HEK293 (cell line): ENCODE measurements around the gene PDE4A.

Experiments used
- CTCF ChIA-PET: fragments of 350-600 bp; formaldehyde crosslinking; extraction: SDS; loops from one replicate; lab custom pipeline; 2021; ENCODE audit warnings: antibody characterized with exemption; lab: Yijun Ruan, JAX
- POLR2A ChIA-PET: fragments of 300-600 bp; formaldehyde crosslinking; extraction: SDS; loops from one replicate; lab custom pipeline; 2020; ENCODE audit warnings: antibody characterized with exemption, inconsistent platforms; lab: Yijun Ruan, JAX
- H3K27ac ChIP-seq: fragments of 200-500 bp; sonication (Bioruptor generic); 2 replicates; pipeline ENCODE4 v1.5.1; 2014; ENCODE audit warnings: low read depth, low read length, control low read depth, inconsistent platforms; ENCODE audit errors: extremely low read depth
- H3K36me3 ChIP-seq, 2 experiments: fragments of 200-500 bp in 1 of 2; sonication (Bioruptor generic) in 1 of 2; 1 replicate in 1 of 2; 2 replicates in 1 of 2; pipeline ENCODE4 v1.5.1; 2014 to 2017; ENCODE audit warnings: inconsistent platforms in 2 of 2, low read length in 2 of 2; ENCODE audit not compliant: control insufficient read depth in 2 of 2, insufficient read depth in 1 of 2
- H3K4me1 ChIP-seq: fragments of 200-500 bp; sonication (Bioruptor generic); 2 replicates; pipeline ENCODE4 v1.5.1; 2014; ENCODE audit warnings: mild to moderate bottlenecking, low read length, inconsistent platforms; ENCODE audit not compliant: control insufficient read depth, insufficient read depth
- H3K4me3 ChIP-seq: 2 replicates; pipeline ENCODE4 v1.5.1; 2011; ENCODE audit warnings: low read depth, mild to moderate bottlenecking, control low read depth, low read length, moderate library complexity
- H3K9me3 ChIP-seq: fragments of 200-500 bp; sonication (Bioruptor generic); 2 replicates; pipeline ENCODE4 v1.5.1; 2014; ENCODE audit warnings: low read depth, low read length, inconsistent platforms; ENCODE audit not compliant: control insufficient read depth, insufficient read depth
- EGR2 ChIP-seq: fragments of 450-650 bp; formaldehyde crosslinking; IDR thresholded peaks from 2 replicates; pipeline ENCODE4 v1.5.1; 2016; ENCODE audit warnings: low read depth, missing biosample characterization, missing genetic modification characterization
- FEZF1 ChIP-seq: fragments of 450-650 bp; formaldehyde crosslinking; IDR thresholded peaks from 2 replicates; pipeline ENCODE4 v1.5.1; 2016; ENCODE audit warnings: missing biosample characterization, missing genetic modification characterization
- GLIS2 ChIP-seq: fragments of 450-650 bp; formaldehyde crosslinking; IDR thresholded peaks from 2 replicates; pipeline ENCODE4 v1.5.1; 2016; ENCODE audit warnings: missing biosample characterization, missing genetic modification characterization
- IKZF3 ChIP-seq: fragments of 450-650 bp; IDR thresholded peaks from 2 replicates; pipeline ENCODE4 v1.5.0; 2018; ENCODE audit warnings: missing biosample characterization, mild to moderate bottlenecking, missing genetic modification characterization, moderate library complexity
- MEIS1 ChIP-seq: sonication (generic); formaldehyde crosslinking; IDR thresholded peaks from 2 replicates; pipeline ENCODE4 v1.8.1; 2022; ENCODE audit warnings: missing genetic modification reagents, mild to moderate bottlenecking, borderline replicate concordance
- SCRT2 ChIP-seq: fragments of 450-650 bp; formaldehyde crosslinking; IDR thresholded peaks from 2 replicates; pipeline ENCODE4 v1.5.1; 2016; ENCODE audit warnings: missing biosample characterization, missing genetic modification characterization
- SP3 ChIP-seq: fragments of 450-650 bp; formaldehyde crosslinking; IDR thresholded peaks from 2 replicates; pipeline ENCODE4 v1.5.1; 2016; ENCODE audit warnings: missing biosample characterization, missing genetic modification characterization
- TCF7L2 ChIP-seq: IDR thresholded peaks from 2 replicates; pipeline ENCODE4 v1.6.1; 2011; ENCODE audit warnings: low read depth, mild to moderate bottlenecking, inconsistent platforms, low read length, moderate library complexity, borderline replicate concordance
- ZBTB7A ChIP-seq: fragments of 450-650 bp; formaldehyde crosslinking; IDR thresholded peaks from 2 replicates; pipeline ENCODE4 v1.5.1; 2016; ENCODE audit warnings: low read depth, missing biosample characterization, missing genetic modification characterization
- ZFP37 ChIP-seq: fragments of 450-650 bp; formaldehyde crosslinking; IDR thresholded peaks from 2 replicates; pipeline ENCODE4 v1.5.1; 2016; ENCODE audit warnings: missing biosample characterization, missing genetic modification characterization
- ZNF10 ChIP-seq: fragments of 450-650 bp; formaldehyde crosslinking; IDR thresholded peaks from 2 replicates; pipeline ENCODE4 v1.5.1; 2017; ENCODE audit warnings: missing biosample characterization, missing genetic modification characterization
- ZNF175 ChIP-seq: fragments of 450-650 bp; formaldehyde crosslinking; IDR thresholded peaks from 2 replicates; pipeline ENCODE4 v1.5.1; 2016; ENCODE audit warnings: missing biosample characterization, missing genetic modification characterization
- ZNF221 ChIP-seq: fragments of 450-650 bp; formaldehyde crosslinking; IDR thresholded peaks from 2 replicates; pipeline ENCODE4 v1.5.1; 2017; ENCODE audit warnings: missing biosample characterization, missing genetic modification characterization, borderline replicate concordance
- ZNF561 ChIP-seq: fragments of 450-650 bp; IDR thresholded peaks from 2 replicates; pipeline ENCODE4 v1.5.1; 2018; ENCODE audit warnings: missing biosample characterization, missing genetic modification characterization, borderline replicate concordance
- ZNF629 ChIP-seq: fragments of 450-650 bp; formaldehyde crosslinking; IDR thresholded peaks from 2 replicates; pipeline ENCODE4 v1.5.1; 2017; ENCODE audit warnings: missing biosample characterization, missing genetic modification characterization
- ZNF777 ChIP-seq: fragments of 450-650 bp; formaldehyde crosslinking; IDR thresholded peaks from 2 replicates; pipeline ENCODE4 v1.5.1; 2017; ENCODE audit warnings: missing biosample characterization, missing genetic modification characterization, borderline replicate concordance
- ZSCAN16 ChIP-seq: fragments of 450-650 bp; formaldehyde crosslinking; IDR thresholded peaks from 2 replicates; pipeline ENCODE4 v1.5.1; 2016; ENCODE audit warnings: missing biosample characterization, missing genetic modification characterization
- TF ChIP-seq, protein P1 (sequence below): fragments of 450-650 bp; formaldehyde crosslinking; IDR thresholded peaks from 2 replicates; pipeline ENCODE4 v1.5.1; 2017; ENCODE audit warnings: missing biosample characterization, missing genetic modification characterization
- TF ChIP-seq, protein P2 (sequence below): fragments of 450-650 bp; formaldehyde crosslinking; IDR thresholded peaks from 2 replicates; pipeline ENCODE4 v1.5.1; 2016; ENCODE audit warnings: missing biosample characterization, missing genetic modification characterization
- TF ChIP-seq, protein P3 (sequence below): fragments of 450-650 bp; formaldehyde crosslinking; IDR thresholded peaks from 2 replicates; pipeline ENCODE4 v1.5.1; 2016; ENCODE audit warnings: missing biosample characterization, missing genetic modification characterization
- TF ChIP-seq, protein P4 (sequence below): fragments of 450-650 bp; formaldehyde crosslinking; IDR thresholded peaks from 2 replicates; pipeline ENCODE4; 2016; ENCODE audit warnings: missing biosample characterization, missing genetic modification characterization
- TF ChIP-seq, protein P5 (sequence below): fragments of 450-650 bp; formaldehyde crosslinking; IDR thresholded peaks from 2 replicates; pipeline ENCODE4 v1.5.1; 2016; ENCODE audit warnings: missing biosample characterization, missing genetic modification characterization
- TF ChIP-seq, protein P6 (sequence below): fragments of 450-650 bp; formaldehyde crosslinking; IDR thresholded peaks from 2 replicates; pipeline ENCODE4 v1.5.1; 2016; ENCODE audit warnings: missing biosample characterization, missing genetic modification characterization
- TF ChIP-seq, protein P7 (sequence below): fragments of 450-650 bp; formaldehyde crosslinking; IDR thresholded peaks from 2 replicates; pipeline ENCODE4 v1.5.1; 2016; ENCODE audit warnings: missing biosample characterization, missing genetic modification characterization
- TF ChIP-seq, protein P8 (sequence below): fragments of 450-650 bp; formaldehyde crosslinking; IDR thresholded peaks from 2 replicates; pipeline ENCODE4 v1.5.1; 2016; ENCODE audit warnings: missing biosample characterization, missing genetic modification characterization

The PDE4A gene

DNA sequence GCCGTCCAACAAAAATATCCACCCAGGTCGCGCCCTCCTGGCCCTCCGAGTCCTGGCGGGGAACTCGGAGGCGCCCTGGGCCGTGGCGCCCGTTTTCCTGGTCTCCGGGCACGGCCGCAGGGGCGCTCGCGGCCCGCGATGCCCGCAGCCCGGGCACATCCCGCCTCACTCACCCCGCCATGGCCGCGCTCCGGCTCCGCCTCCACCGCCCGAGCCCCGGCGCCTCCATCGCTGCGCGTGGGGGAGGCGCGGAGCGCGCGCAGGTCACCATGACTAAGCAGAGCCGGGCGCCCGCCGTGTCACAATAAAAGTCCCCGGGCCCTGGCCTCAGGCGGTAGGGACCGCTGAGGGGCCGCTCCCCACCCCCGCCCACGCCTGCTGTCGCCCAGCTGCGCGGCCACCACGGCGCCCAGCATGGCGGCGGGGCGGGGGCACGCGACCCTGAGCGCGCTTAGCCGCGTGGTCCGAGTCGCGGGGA is 82.2 kb downstream of the PDE4A start (continued):
- TF ChIP-seq FEZF1 (tag by site-specific recombination) (no peak), ZFP37 (peak; percentile 8; the same call in 1 of the 2 replicates), ZNF629 (tag by site-specific recombination) (peak; percentile 43; the same call in 1 of the 2 replicates), ZBTB7A (tag by site-specific recombination) (no peak), IKZF3 (tag by site-specific recombination) (no peak), EGR2 (tag by site-specific recombination) (peak; percentile 21; the same call in 1 of the 2 replicates), ZNF221 (tag by site-specific recombination) (0 out of 2 replicates have a peak, but pooled peaks have one; percentile 13), ZNF561 (peak; percentile 73; the same call in 1 of the 2 replicates)
- TF ChIP-seq, protein P1, sequence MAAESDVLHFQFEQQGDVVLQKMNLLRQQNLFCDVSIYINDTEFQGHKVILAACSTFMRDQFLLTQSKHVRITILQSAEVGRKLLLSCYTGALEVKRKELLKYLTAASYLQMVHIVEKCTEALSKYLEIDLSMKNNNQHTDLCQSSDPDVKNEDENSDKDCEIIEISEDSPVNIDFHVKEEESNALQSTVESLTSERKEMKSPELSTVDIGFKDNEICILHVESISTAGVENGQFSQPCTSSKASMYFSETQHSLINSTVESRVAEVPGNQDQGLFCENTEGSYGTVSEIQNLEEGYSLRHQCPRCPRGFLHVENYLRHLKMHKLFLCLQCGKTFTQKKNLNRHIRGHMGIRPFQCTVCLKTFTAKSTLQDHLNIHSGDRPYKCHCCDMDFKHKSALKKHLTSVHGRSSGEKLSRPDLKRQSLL (tag by site-specific recombination), result peak; percentile 96
- TF ChIP-seq, protein P2, sequence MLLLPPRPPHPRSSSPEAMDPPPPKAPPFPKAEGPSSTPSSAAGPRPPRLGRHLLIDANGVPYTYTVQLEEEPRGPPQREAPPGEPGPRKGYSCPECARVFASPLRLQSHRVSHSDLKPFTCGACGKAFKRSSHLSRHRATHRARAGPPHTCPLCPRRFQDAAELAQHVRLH, result no peak

DNA sequence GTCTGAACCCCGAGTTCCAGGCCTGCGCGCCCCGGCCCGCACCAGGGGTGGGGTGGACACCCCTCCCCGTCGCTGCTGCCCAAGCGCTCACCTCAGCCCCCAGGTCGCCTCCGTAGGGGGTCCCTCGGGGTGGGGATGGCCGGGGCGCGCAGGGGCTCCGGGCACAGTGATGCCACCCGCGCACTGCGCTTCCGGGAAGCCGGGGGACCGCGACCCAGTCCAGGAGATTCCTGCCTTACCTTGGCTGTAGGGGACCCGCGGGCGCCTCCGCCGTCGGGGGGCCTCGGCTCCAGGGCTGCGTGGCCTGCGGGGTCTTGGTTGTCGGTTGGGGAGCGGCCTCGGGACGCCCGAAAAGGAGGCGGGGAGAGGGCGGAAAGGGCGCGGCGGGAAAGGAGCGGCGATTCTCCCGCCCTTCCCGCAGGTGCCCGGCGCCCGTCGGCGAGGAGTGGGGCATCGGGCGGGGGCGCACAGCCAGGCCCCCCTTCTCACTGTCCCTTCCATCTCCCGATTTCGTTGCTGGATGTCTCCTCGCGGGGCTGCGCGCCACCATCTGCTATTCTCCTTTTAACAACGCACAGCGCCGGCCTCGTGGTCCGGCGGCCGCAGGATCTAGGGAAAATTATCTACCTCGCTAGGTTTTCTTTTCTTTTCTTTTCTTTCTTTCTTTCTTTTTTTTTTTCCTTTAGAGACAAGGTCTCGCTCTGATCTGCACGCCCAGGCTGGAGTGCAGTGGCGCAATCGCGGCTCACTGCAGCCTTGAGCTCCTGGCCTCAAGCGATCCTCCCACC is 82.9 kb downstream of the PDE4A start, which contains the start of gene KEAP1:
TSS of gene KEAP1 (minus strand) at position 355 of the 788 bp plus-strand sequence. CDS start 3,323 bp downstream, outside the sequence.
- CTCF ChIA-PET, result no interaction called here
- no peaks in the 10 kb centered on the region for H3K9me3 ChIP-seq
- POLR2A ChIA-PET, result interaction anchor here (0.6 to 0.7 kb wide), 4 partner anchors 23 to 247 kb away, joined by 3 to 4 read pairs (median 4); partner anchors contain the start of gene CDKN2D
- peak within 1 kb of the TSS; percentile 94 for H3K27ac ChIP-seq
- H3K36me3 ChIP-seq, result peaks cover 8 to 23% of the 10 kb centered on the region in 2 experiments; a peak in 2 of 3 replicates
- peaks cover 4% of the 10 kb centered on the region; the same call in 1 of the 2 replicates for H3K4me1 ChIP-seq
- peak within 1 kb of the TSS; percentile 85 for H3K4me3 ChIP-seq
- TF ChIP-seq, protein P3, sequence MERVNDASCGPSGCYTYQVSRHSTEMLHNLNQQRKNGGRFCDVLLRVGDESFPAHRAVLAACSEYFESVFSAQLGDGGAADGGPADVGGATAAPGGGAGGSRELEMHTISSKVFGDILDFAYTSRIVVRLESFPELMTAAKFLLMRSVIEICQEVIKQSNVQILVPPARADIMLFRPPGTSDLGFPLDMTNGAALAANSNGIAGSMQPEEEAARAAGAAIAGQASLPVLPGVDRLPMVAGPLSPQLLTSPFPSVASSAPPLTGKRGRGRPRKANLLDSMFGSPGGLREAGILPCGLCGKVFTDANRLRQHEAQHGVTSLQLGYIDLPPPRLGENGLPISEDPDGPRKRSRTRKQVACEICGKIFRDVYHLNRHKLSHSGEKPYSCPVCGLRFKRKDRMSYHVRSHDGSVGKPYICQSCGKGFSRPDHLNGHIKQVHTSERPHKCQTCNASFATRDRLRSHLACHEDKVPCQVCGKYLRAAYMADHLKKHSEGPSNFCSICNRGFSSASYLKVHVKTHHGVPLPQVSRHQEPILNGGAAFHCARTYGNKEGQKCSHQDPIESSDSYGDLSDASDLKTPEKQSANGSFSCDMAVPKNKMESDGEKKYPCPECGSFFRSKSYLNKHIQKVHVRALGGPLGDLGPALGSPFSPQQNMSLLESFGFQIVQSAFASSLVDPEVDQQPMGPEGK (tag by site-specific recombination), result peak; percentile 76
- TF ChIP-seq SP3 (tag by site-specific recombination) (no peak), MEIS1 (no peak), GLIS2 (peak; percentile 82), ZNF175 (no peak), ZSCAN16 (no peak), ZNF10 (tag by site-specific recombination) (no peak), ZNF777 (peak; percentile 60; the same call in 1 of the 2 replicates), SCRT2 (tag by site-specific recombination) (no peak), TCF7L2 (no peak)
- TF ChIP-seq, protein P4, sequence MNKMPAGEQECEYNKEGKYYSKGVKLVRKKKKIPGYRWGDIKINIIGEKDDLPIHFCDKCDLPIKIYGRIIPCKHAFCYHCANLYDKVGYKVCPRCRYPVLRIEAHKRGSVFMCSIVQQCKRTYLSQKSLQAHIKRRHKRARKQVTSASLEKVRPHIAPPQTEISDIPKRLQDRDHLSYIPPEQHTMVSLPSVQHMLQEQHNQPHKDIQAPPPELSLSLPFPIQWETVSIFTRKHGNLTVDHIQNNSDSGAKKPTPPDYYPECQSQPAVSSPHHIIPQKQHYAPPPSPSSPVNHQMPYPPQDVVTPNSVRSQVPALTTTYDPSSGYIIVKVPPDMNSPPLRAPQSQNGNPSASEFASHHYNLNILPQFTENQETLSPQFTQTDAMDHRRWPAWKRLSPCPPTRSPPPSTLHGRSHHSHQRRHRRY (tag by site-specific recombination), result no peak
- TF ChIP-seq, protein P5, sequence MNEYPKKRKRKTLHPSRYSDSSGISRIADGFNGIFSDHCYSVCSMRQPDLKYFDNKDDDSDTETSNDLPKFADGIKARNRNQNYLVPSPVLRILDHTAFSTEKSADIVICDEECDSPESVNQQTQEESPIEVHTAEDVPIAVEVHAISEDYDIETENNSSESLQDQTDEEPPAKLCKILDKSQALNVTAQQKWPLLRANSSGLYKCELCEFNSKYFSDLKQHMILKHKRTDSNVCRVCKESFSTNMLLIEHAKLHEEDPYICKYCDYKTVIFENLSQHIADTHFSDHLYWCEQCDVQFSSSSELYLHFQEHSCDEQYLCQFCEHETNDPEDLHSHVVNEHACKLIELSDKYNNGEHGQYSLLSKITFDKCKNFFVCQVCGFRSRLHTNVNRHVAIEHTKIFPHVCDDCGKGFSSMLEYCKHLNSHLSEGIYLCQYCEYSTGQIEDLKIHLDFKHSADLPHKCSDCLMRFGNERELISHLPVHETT (tag by site-specific recombination), result no peak
- TF ChIP-seq, protein P6, sequence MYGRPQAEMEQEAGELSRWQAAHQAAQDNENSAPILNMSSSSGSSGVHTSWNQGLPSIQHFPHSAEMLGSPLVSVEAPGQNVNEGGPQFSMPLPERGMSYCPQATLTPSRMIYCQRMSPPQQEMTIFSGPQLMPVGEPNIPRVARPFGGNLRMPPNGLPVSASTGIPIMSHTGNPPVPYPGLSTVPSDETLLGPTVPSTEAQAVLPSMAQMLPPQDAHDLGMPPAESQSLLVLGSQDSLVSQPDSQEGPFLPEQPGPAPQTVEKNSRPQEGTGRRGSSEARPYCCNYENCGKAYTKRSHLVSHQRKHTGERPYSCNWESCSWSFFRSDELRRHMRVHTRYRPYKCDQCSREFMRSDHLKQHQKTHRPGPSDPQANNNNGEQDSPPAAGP (tag by site-specific recombination), result no peak
- TF ChIP-seq, protein P7, sequence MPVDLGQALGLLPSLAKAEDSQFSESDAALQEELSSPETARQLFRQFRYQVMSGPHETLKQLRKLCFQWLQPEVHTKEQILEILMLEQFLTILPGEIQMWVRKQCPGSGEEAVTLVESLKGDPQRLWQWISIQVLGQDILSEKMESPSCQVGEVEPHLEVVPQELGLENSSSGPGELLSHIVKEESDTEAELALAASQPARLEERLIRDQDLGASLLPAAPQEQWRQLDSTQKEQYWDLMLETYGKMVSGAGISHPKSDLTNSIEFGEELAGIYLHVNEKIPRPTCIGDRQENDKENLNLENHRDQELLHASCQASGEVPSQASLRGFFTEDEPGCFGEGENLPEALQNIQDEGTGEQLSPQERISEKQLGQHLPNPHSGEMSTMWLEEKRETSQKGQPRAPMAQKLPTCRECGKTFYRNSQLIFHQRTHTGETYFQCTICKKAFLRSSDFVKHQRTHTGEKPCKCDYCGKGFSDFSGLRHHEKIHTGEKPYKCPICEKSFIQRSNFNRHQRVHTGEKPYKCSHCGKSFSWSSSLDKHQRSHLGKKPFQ, result no peak
- TF ChIP-seq, protein P8, sequence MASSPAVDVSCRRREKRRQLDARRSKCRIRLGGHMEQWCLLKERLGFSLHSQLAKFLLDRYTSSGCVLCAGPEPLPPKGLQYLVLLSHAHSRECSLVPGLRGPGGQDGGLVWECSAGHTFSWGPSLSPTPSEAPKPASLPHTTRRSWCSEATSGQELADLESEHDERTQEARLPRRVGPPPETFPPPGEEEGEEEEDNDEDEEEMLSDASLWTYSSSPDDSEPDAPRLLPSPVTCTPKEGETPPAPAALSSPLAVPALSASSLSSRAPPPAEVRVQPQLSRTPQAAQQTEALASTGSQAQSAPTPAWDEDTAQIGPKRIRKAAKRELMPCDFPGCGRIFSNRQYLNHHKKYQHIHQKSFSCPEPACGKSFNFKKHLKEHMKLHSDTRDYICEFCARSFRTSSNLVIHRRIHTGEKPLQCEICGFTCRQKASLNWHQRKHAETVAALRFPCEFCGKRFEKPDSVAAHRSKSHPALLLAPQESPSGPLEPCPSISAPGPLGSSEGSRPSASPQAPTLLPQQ, result 0 out of 2 replicates have a peak, but pooled peaks have one; percentile 6
